K562 treated with DMSO at 1 percent for 12 hours (cell line): Measurements from ENCODE around the gene CSN3. TPM values are rescaled to one million over a fixed set of nuclear protein-coding genes. Genes with fewer than 3 reads are reported as not detected.

Experiments
- total RNA-seq: library from RNA; unstranded; fragments of 300-600 nt; gene quantifications from 2 replicates; pipeline ENCODE4 v1.2.3, GENCODE V29; 2022; ENCODE audit not compliant: insufficient read depth

The CSN3 gene, protein sequence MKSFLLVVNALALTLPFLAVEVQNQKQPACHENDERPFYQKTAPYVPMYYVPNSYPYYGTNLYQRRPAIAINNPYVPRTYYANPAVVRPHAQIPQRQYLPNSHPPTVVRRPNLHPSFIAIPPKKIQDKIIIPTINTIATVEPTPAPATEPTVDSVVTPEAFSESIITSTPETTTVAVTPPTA
- total RNA-seq = not detected in 2 replicates

GRCh38 chr4:70242297-70242696 lies at the start of gene CSN3:
CSN3 (plus strand) TSS chr4:70242597; CDS start chr4:70244820, 2,223 bp downstream.

GRCh38 chr4:70195425-70195824 lies 47.0 kb upstream of the CSN3 start, which contains the start of gene ODAM:
ODAM (plus strand) TSS chr4:70195725; CDS start chr4:70196544, 819 bp downstream.

GRCh38 chr4:70225824-70226223 lies 16.6 kb upstream of the CSN3 start, which contains the start of gene FDCSP:
FDCSP (plus strand) TSS chr4:70226124; CDS start chr4:70231195, 5,071 bp downstream.

Other genes with a start within 250 kb of the CSN3 start
- gene STATH, start 246.6 kb upstream of the CSN3 start, total RNA-seq = not detected in 2 replicates
- not detected in 2 replicates for gene HTN3, start 214.1 kb upstream of the CSN3 start, total RNA-seq
- gene HTN1, start 192.2 kb upstream of the CSN3 start, total RNA-seq = not detected in 2 replicates
- not detected in 2 replicates for gene PRR27, start 88.4 kb upstream of the CSN3 start, total RNA-seq
- not detected in 2 replicates for gene ODAM, start 46.9 kb upstream of the CSN3 start, total RNA-seq
- gene FDCSP, start 16.5 kb upstream of the CSN3 start, total RNA-seq = not detected in 2 replicates
- not detected in 2 replicates for gene CABS1, start 92.4 kb downstream of the CSN3 start, total RNA-seq
- gene SMR3A, start 118.2 kb downstream of the CSN3 start, total RNA-seq = not detected in 2 replicates
- gene SMR3B, start 140.5 kb downstream of the CSN3 start, total RNA-seq = not detected in 2 replicates
- gene OPRPN, start 155.3 kb downstream of the CSN3 start, total RNA-seq = not detected in 2 replicates
- not detected in 2 replicates for gene MUC7, start 229.6 kb downstream of the CSN3 start, total RNA-seq